CD14-positive monocyte (primary cell): Measurements from ENCODE around the gene UBA1. TPM values are rescaled to one million over a fixed set of nuclear protein-coding genes. Genes with fewer than 3 reads are reported as not detected.

Experiments
- DNase-seq, 3 donors: peaks; one replicate each; pipeline ENCODE4 v3.0.0-alpha.2; 2011 to 2022
- H2AFZ ChIP-seq: 2 replicates; pipeline ENCODE4 v1.6.0; 2012; ENCODE audit warnings: mild to moderate bottlenecking, low read depth, low read length, inconsistent platforms; ENCODE audit not compliant: insufficient read depth, poor library complexity, severe bottlenecking
- H3K27ac ChIP-seq, 2 donors: 1 replicate in 1 of 2; 2 replicates in 1 of 2; pipeline ENCODE4 v1.5.1; 2012 to 2013; ENCODE audit warnings: low read length in 2 of 2, control low read depth in 1 of 2, inconsistent platforms in 1 of 2, low read depth in 1 of 2, mild to moderate bottlenecking in 1 of 2
- H3K27me3 ChIP-seq, 2 donors: one replicate each; pipeline versions ENCODE4 v1.6.0 to v1.6.1; 2011 to 2013; ENCODE audit warnings: low read length in 2 of 2; ENCODE audit not compliant: control insufficient read depth in 2 of 2, insufficient read depth in 2 of 2
- H3K36me3 ChIP-seq, 2 donors: replicated peaks in 1 of 2; 1 replicate in 1 of 2; 2 replicates in 1 of 2; pipeline versions ENCODE4 v1.5.1 to v1.6.1; 2012 to 2013; ENCODE audit warnings: low read length in 2 of 2, control low read depth in 1 of 2, inconsistent platforms in 1 of 2, mild to moderate bottlenecking in 1 of 2; ENCODE audit not compliant: insufficient read depth in 2 of 2, control insufficient read depth in 1 of 2
- H3K4me1 ChIP-seq, 2 donors: 1 replicate in 1 of 2; 2 replicates in 1 of 2; pipeline versions ENCODE4 v1.5.1 to v1.6.1; 2012 to 2013; ENCODE audit warnings: low read length in 2 of 2, control low read depth in 1 of 2, inconsistent platforms in 1 of 2, mild to moderate bottlenecking in 1 of 2, moderate library complexity in 1 of 2; ENCODE audit not compliant: insufficient read depth in 2 of 2, control insufficient read depth in 1 of 2
- H3K4me2 ChIP-seq: replicated peaks from 2 replicates; pipeline ENCODE3; 2012; ENCODE audit warnings: low read length, moderate library complexity, mild to moderate bottlenecking; ENCODE audit not compliant: poor library complexity, severe bottlenecking; ENCODE audit errors: extremely low read depth
- H3K4me3 ChIP-seq, 3 experiments: fragments of 200-600 bp in 1 of 3; sonication (generic) in 1 of 3; replicated peaks in 1 of 3; 1 replicate in 2 of 3; 2 replicates in 1 of 3; pipeline ENCODE4 v1.5.1; 2011 to 2013; ENCODE audit warnings: low read length in 3 of 3, mild to moderate bottlenecking in 3 of 3, control low read depth in 2 of 3, low read depth in 2 of 3, inconsistent platforms in 1 of 3, moderate library complexity in 1 of 3
- H3K79me2 ChIP-seq: 2 replicates; pipeline ENCODE4 v1.6.0; 2012; ENCODE audit warnings: mild to moderate bottlenecking, control low read depth, inconsistent platforms, low read length, moderate library complexity; ENCODE audit not compliant: insufficient read depth
- H3K9ac ChIP-seq: 2 replicates; pipeline ENCODE4 v1.6.0; 2017; ENCODE audit warnings: low read length, mild to moderate bottlenecking; ENCODE audit not compliant: insufficient read depth, poor library complexity, severe bottlenecking
- H3K9me3 ChIP-seq, 2 donors: replicated peaks in 1 of 2; 1 replicate in 1 of 2; 2 replicates in 1 of 2; pipeline versions ENCODE4 v1.5.1 to v1.6.1; 2012 to 2013; ENCODE audit warnings: low read length in 2 of 2, control low read depth in 1 of 2; ENCODE audit not compliant: control insufficient read depth in 1 of 2, insufficient read depth in 1 of 2
- H4K20me1 ChIP-seq: 2 replicates; pipeline ENCODE4 v1.6.0; 2012; ENCODE audit warnings: mild to moderate bottlenecking, low read length, control low read depth, moderate library complexity; ENCODE audit not compliant: insufficient read depth
- H3K27ac Mint-ChIP-seq, 7 donors: one replicate each; pipeline ENCODE4 v1.8.0; 2020; ENCODE audit warnings: mild to moderate bottlenecking in 7 of 7, mixed read lengths in 7 of 7, moderate library complexity in 6 of 7, inconsistent platforms in 2 of 7
- H3K27me3 Mint-ChIP-seq, 3 donors: one replicate each; pipeline ENCODE4 v1.8.0; 2021 to 2022; ENCODE audit warnings: low read depth in 3 of 3, mild to moderate bottlenecking in 3 of 3, mixed read lengths in 3 of 3, moderate library complexity in 3 of 3, inconsistent platforms in 1 of 3
- H3K36me3 Mint-ChIP-seq, 2 donors: one replicate each; pipeline ENCODE4 v1.8.0; 2020; ENCODE audit warnings: mixed read lengths in 2 of 2, inconsistent platforms in 1 of 2, mild to moderate bottlenecking in 1 of 2
- H3K4me1 Mint-ChIP-seq: one replicate; pipeline ENCODE4 v1.8.0; 2020; ENCODE audit warnings: mild to moderate bottlenecking, mixed read lengths
- H3K4me3 Mint-ChIP-seq, 2 donors: one replicate each; pipeline ENCODE4 v1.8.0; 2020; ENCODE audit warnings: mild to moderate bottlenecking in 2 of 2, mixed read lengths in 2 of 2, moderate library complexity in 1 of 2
- H3K9me3 Mint-ChIP-seq, 7 donors: one replicate each; pipeline ENCODE4 v1.8.0; 2020 to 2022; ENCODE audit warnings: mixed read lengths in 7 of 7, mild to moderate bottlenecking in 6 of 7, moderate library complexity in 6 of 7, inconsistent platforms in 2 of 7
- CTCF ChIP-seq: fragments of 200-600 bp; IDR thresholded peaks from one replicate; pipeline ENCODE4 v1.8.0; 2022; ENCODE audit warnings: antibody characterized with exemption, mild to moderate bottlenecking
- WGBS: methylation state at CpG from one replicate; pipeline ENCODE4 v1.1.5; 2013; ENCODE audit warnings: missing lambda C conversion rate; ENCODE audit not compliant: insufficient coverage; 5-methylcytosine and 5-hydroxymethylcytosine counted together
- intact Hi-C, 2 donors: fragments of 100-400 bp; cut with micrococcal nuclease; formaldehyde crosslinking; loops; one replicate each; pipeline versions ENCODE4 v1.15.0 to v1.15.1; 2023
- polyA plus RNA-seq, 3 donors: library from polyadenylated mRNA; depleted of rRNA in 1 of 3; unstranded in 2 of 3; stranded (reverse) in 1 of 3; fragments of 300-500 nt in 2 of 3; fragments of >200 nt in 1 of 3; fragmentation: Illumina TruSeq in 2 of 3; gene quantifications; 1 replicate in 2 of 3; 2 replicates in 1 of 3; pipeline ENCODE4 v1.2.3, GENCODE V29; 2012 to 2021

The UBA1 gene
- polyA plus RNA-seq, 3 donors = 125 to 157 (median 150) TPM

GRCh38 chrX:47242321-47242720 lies 48.7 kb downstream of the UBA1 start:
- Mint-ChIP-seq H3K4me1 (no peaks in the 10 kb centered on the region), H3K27ac (no peak overlapping the region), H3K9me3 (peaks cover 0 to 8% (median 0%) of the 10 kb centered on the region in 7 donors), H3K27me3 (peaks cover 0 to 62% (median 0%) of the 10 kb centered on the region in 3 donors), H3K4me3 (no peak overlapping the region), H3K36me3 (peaks cover 26 to 36% of the 10 kb centered on the region in 2 donors)
- H3K36me3 ChIP-seq = peaks cover 14 to 40% of the 10 kb centered on the region in 2 donors
- no peaks in the 10 kb centered on the region for H3K4me1 ChIP-seq
- no peak overlapping the region for H3K27ac ChIP-seq
- no peak overlapping the region for H3K9ac ChIP-seq
- WGBS = no CpG with 5 or more reads among the region's 10 CpGs
- no peak for DNase-seq
- H3K27me3 ChIP-seq = peaks cover 0 to 3% of the 10 kb centered on the region in 2 donors
- no peaks in the 10 kb centered on the region for H4K20me1 ChIP-seq
- H3K4me2 ChIP-seq = no peak overlapping the region
- no peak overlapping the region for H3K4me3 ChIP-seq
- H3K9me3 ChIP-seq = no peaks in the 10 kb centered on the region
- TF ChIP-seq CTCF = no peak
- H3K79me2 ChIP-seq = peaks cover 1% of the 10 kb centered on the region
- no peak overlapping the region for H2AFZ ChIP-seq
- intact Hi-C loops = no loop called here

GRCh38 chrX:47243351-47243750 lies 49.7 kb downstream of the UBA1 start:
- Histone ChIP-seq H3K9ac (no peak overlapping the region), H3K4me1 (no peaks in the 10 kb centered on the region), H3K27ac (no peak overlapping the region), H2AFZ (no peak overlapping the region), H3K27me3 (peaks cover 0 to 3% of the 10 kb centered on the region in 2 donors), H3K4me2 (no peak overlapping the region), H3K9me3 (no peaks in the 10 kb centered on the region), H4K20me1 (no peaks in the 10 kb centered on the region), H3K36me3 (peaks cover 14 to 40% of the 10 kb centered on the region in 2 donors), H3K79me2 (no peaks in the 10 kb centered on the region), H3K4me3 (no peak overlapping the region)
- peaks cover 0 to 62% (median 0%) of the 10 kb centered on the region in 3 donors for H3K27me3 Mint-ChIP-seq
- no peak overlapping the region for H3K4me3 Mint-ChIP-seq
- intact Hi-C loops = no loop called here
- TF ChIP-seq CTCF = no peak
- H3K9me3 Mint-ChIP-seq = peaks cover 0 to 8% (median 0%) of the 10 kb centered on the region in 7 donors
- H3K36me3 Mint-ChIP-seq = peaks cover 26 to 43% of the 10 kb centered on the region in 2 donors
- DNase-seq = no peak
- H3K27ac Mint-ChIP-seq = no peak overlapping the region
- no peaks in the 10 kb centered on the region for H3K4me1 Mint-ChIP-seq
- 97% methylated on average over 9 of the region's 14 CpGs for WGBS
